ENCODE measurements around the gene SLC35D3.
"Not testable (repeated sequence)": the region's sequence is repeated elsewhere in the genome, so short reads cannot be mapped to it uniquely, and the experiment has no call there.

Gene SLC35D3

DNA sequence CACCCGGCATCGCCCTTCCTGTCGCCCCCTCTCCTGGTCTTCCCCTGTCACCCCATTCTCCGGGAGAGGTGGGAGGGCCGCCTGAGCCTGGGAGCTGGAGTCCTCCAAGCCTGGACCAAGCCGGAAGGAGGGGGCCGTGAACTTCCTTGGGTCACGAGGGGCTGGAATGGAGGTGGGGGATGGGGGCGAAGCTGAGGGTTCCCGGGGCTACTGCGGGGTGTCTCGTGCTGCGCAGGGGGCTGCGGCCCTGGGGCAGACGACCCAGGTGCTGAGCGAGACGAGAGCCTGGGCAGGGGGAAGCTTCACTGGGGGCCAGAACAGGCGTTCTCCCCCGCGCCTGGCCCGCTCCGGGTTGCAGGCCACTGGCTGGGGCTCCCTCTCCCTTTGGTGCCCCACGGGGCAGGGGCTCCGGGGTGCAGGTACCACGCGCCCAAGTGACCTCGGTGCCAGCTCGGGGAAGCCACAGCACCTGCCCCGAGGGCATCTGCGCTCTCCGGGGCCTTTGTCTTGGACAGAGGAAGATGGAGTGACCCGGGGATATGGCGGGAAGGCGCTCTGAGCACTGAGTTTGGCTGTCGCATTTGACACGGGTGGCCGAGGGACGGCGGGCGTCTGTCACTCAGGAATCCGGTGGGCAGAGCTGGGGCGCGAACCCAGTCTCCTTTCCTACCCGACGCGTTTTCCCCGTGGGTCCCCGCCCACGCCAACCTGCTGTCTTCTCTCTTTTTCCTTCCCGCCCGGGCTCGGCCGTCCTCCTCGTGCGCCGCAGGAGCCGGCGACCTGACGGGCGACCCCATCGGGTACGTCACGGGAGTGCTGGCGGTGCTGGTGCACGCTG, 1.2 kb downstream of the SLC35D3 start:
- DNase-seq (ENCODE audit: low read depth), result no peak

DNA sequence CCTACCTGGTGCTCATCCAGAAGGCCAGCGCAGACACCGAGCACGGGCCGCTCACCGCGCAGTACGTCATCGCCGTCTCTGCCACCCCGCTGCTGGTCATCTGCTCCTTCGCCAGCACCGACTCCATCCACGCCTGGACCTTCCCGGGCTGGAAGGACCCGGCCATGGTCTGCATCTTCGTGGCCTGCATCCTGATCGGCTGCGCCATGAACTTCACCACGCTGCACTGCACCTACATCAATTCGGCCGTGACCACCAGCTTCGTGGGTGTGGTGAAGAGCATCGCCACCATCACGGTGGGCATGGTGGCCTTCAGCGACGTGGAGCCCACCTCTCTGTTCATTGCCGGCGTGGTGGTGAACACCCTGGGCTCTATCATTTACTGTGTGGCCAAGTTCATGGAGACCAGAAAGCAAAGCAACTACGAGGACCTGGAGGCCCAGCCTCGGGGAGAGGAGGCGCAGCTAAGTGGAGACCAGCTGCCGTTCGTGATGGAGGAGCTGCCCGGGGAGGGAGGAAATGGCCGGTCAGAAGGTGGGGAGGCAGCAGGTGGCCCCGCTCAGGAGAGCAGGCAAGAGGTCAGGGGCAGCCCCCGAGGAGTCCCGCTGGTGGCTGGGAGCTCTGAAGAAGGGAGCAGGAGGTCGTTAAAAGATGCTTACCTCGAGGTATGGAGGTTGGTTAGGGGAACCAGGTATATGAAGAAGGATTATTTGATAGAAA, 2.0 kb downstream of the SLC35D3 start:
- DNase-seq (ENCODE audit: low read depth), result no peak

GRCh38 chr6:136926383-136926782, 4.3 kb downstream of the SLC35D3 start:
- no peak for DNase-seq (ENCODE audit: low read depth)

GRCh38 chr6:136927292-136927691, 5.2 kb downstream of the SLC35D3 start:
- DNase-seq (ENCODE audit: low read depth), result peak; percentile 24

- DNase-seq (ENCODE audit: low read depth), result no peak
These were observed 8.4 kb downstream of the SLC35D3 start for GRCh38 chr6:136930528-136930927.

DNA sequence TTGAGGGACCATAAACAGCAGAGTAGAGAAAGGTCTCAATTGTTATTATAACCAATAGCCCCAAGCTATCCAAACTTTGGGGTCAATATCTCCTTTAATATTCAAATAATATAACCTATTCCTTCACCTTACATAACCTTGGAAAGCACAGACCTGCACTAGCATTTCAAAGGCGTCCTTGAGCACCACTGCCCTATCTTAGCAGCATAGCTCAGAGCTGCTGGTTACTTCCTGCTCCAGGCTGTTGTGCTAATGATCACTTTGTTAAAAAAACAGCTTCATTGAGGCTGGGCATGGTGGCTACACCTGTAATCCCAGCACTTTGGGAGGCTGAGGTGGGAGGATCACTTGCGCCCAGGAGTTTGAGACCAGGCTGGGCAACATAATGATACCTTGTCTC, 10.5 kb downstream of the SLC35D3 start:
- no peak for DNase-seq (ENCODE audit: low read depth)

- no peak for DNase-seq (ENCODE audit: low read depth)
These were observed 23.0 kb downstream of the SLC35D3 start for GRCh38 chr6:136945072-136945471.

DNA sequence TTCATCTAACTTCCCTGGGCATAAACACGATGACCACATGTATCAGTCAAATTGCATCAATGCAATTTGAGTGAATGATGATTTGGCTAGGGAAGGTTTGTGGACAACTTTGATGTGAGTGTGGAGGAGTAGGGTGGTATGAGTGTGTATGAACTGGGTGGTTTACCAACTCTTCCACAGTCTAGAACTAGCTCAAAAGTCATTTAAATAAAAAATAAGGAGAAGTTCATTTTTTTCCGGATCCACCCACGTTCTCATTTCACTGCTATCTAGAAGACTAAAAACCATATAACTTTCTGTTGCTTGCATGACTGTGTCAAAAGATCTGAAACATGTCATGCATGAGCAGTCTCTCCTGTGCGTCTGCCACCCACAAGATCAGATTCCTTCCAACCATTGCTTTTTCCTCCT, 23.6 kb downstream of the SLC35D3 start:
- DNase-seq (ENCODE audit: low read depth), result no peak

DNA sequence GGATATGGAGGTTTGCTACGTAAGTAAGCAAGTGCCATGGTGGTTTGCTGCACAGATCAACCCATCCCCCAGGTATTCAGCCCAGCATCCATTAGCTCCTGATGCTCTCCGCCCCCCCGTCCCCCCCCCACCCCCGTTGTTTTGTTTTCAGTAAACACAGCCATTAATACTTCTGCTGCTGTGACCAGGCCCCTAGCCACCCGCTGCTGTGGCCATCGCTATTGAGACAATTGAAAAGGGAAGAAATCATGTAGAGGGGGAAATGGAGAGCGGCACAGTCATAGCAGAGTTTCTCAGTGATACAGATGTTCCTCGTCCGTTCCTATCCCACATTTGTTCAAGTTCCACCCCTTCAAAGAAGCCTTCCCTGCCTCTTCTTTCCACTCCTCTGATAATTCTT, 24.9 kb downstream of the SLC35D3 start:
- no peak for DNase-seq (ENCODE audit: low read depth)

DNA sequence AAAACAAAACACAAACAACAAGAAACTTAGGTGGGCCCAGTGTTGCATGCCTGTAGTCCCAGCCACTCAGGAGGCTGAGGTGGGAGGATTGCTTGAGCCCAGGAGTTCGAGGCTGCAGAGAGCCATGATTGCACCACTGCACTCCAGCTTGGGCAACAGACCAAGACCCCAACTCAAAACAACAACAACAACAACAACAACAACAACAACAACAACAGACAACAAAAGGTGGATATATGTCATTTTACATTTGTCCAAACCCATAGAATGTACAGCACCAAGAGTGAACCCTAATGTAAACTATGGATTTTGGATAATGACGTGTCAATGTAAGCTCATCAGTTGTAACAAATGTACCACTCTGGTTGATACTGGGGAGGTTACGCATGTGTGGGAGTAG, 27.9 kb downstream of the SLC35D3 start:
- DNase-seq (ENCODE audit: low read depth), result not testable (repeated sequence)

- DNase-seq (ENCODE audit: low read depth), result no peak
These were observed 28.5 kb downstream of the SLC35D3 start for GRCh38 chr6:136950436-136951126.

DNA sequence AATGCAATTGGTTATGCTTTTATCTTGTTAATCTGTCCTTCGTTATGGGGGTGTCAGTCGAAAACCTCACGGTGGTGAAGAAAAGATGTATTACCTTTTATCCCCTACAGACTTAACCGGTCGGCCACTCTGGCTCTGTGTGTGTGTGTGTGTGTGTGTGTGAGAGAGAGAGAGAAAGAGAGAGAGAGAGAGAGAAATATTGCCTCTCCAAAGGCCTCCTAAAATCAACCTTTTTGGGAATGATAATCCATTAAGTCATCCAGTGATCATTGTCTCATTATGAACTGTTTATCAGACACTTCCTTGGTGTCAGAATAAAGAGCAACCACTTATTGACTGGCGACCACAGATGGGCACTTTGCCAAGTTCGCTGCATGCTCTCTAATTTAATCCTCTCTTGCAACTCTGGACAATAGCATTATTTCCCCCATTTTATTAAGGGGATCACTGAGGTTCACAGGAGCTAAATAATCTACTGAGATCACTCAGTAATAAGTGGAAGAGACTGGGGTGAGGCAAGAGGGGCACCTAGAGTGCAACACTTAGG, 30.7 kb downstream of the SLC35D3 start:
- DNase-seq (ENCODE audit: low read depth), result no peak

DNA sequence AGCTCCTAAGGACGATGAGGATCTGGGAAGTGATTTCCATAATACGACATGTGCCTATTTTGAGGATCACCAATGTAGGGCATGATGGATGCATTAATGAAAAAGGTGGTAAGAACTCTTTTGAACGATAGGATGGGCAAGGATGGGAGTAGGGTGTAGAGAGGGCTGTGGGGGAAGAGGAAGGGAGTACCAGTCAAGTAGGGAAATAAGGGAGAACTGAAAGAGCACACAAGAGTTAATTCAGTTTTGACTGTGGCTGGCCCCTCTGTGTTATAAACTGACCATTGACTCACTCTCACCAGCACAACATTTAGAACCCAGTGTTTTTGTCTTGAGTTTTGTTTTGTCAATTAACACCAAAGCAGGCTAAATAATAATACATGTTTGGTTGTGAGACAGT, 33.0 kb downstream of the SLC35D3 start:
- no peak for DNase-seq (ENCODE audit: low read depth)

DNA sequence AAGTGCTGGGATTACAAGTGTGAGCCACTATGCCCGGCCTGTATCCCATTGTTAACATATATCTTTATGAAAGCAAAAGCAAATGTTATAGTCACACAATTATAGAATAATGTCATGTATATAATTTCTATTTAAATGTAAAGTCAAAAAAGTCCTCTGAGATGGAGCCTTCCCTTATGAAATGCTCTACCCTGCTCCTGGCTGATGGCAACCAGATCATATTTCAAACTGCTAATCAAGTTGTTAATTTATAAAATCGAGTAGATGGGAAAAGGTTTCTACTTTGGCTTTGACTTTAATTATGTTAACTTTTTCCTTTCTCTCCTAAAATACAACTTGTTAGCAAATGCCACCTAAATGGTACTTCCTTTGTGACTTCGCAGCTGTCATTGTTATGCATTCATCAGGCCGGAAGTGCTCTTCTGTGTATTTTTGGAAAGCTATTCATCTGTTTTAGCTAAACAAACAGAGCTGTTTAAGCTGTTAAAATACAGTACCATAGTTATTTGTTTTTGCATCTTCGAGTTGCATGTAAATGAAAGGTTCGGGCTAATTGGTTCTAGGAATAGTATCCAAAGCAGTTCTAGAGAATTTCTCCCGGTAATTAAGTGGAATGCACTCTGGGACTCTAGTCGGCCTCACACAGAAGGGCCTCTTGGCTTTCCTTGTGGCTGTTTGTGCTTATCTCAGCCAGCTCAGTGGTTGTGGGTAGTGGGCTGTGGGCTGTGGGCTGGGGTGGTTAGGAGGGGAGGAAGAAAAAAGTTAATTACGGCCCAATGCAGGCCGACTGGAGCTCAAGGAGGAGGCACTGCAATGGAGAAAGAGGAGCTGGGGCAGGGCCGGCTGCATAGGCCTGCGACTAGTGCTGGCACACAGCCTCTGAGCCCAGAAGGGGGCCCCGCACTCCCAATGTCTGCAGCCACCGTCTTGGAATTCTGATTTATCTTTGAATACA, 34.8 kb downstream of the SLC35D3 start:
- peak; percentile 8 for DNase-seq (ENCODE audit: low read depth)

DNA sequence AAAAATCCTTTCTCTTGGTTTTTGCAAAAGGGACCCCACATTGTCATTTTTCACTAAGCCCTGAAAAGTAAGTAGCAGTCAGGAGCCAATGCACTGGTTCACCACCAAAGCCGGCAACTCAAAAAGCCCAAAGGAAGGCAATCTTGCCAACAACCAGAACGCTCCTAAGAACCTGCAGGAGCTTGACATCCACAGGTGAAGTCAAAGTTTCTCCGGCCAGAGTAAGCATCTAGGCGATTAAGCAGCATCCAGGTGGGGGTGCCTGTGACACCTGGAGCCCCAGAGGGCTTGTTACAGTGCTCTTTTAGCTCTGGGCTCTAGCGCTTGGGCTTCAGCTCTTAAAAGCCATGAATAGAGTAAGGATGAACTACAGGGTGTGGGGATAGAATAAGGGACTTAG, 36.1 kb downstream of the SLC35D3 start:
- DNase-seq (ENCODE audit: low read depth), result no peak

DNA sequence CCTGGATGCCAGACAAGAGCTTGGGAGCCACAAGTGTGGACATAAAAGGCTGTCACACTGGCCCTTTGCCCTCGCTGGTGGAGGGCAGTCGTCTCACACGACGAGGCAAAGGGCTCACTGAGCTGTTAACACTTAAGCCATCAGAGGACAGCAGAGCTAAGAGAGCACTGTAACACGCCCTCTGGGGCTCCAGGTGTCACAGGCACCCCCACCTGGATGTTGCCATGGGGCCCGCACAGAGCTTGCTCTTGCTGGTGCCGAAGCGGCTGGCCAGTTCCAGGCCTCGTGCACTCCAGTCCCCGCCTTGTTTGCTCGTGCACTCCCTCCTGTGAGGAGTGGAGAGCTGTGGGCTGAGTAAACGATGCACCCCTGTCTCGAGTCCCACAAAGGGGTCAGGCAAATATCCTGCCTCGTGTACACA, 37.4 kb downstream of the SLC35D3 start:
- DNase-seq (ENCODE audit: low read depth), result no peak

DNA sequence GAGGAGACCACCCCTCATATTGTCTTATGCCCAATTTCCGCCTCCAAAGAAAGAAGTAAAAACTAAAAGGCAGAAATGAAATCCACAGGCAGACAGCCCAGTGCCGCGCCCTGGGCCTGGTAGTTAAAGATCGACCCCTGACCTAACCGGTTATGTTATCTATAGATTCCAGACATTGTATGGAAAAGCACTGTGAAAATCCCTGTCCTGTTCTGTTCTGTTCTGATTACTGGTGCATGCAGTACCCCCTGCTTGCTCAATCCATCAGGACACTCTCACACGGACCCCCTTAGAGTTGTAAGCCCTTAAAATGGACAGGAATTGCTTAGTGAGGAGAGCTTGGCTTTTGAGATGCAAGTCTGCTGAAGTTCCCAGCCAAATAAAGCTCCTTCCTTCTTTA, 37.8 kb downstream of the SLC35D3 start:
- not testable (repeated sequence) for DNase-seq (ENCODE audit: low read depth)

DNA sequence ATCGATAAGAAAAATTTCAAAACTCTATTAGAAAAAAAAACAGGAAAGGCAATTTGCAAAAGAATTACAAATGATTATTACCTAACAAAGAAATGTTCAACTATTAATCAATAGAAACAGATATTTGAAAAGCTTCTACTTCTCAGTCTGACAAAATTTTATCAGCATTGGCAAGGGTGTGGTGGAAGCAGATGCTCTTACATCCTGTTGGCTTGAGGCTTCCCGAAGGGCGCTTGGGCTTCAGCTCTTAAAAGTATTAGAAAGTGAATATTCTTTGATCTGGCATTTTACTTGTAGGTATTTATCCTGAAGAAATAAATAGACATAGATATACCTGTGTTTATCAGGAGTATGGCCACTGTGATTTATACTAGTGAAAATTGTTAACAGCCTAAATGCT, 38.7 kb downstream of the SLC35D3 start:
- DNase-seq (ENCODE audit: low read depth), result no peak

DNA sequence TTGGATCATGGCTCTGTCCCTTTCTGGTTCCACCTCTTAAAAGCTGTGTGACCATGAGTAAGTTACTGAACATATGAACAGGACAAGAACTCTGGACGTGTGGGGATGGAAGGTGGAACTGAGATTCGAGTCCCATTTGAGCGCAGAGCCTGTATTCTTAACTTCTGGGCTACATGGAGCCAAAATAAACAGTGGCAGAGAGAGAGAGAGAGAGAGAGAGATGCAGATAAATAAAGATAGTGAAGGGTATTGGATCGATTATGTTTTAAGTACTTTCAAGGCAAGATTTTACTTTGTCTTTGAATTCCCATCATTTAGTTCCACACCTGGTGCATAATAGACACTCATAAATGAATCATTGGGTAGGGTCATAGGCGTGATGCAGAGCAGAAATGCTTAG, 39.7 kb downstream of the SLC35D3 start:
- DNase-seq (ENCODE audit: low read depth), result no peak

- peak; percentile 21 for DNase-seq (ENCODE audit: low read depth)
These were observed 40.6 kb downstream of the SLC35D3 start for GRCh38 chr6:136962661-136963060.

DNA sequence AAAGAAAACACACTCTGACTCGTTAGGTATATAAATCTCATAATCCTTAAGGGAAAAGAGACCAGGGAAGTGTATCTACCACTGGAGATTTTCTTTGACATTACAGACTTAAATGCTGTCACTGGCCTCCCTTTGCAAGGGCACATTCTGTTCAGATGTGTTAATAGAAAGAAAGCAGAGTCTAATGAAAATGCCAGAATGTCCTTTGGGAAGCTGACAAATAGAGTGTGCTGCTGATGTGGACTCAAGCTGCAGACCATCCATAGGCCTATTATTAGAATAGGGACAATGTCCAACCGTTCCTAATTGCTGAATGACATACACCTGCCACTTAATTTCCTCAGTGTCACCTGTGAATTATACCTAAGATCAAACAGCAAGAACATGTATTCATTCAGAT, 41.2 kb downstream of the SLC35D3 start:
- DNase-seq (ENCODE audit: low read depth), result no peak

Measured in EH (cell line).